Epithelial cell of esophagus (primary cell): ENCODE measurements around the gene NAP1L1.

Source experiments
- DNase-seq: peaks from one replicate; pipeline ENCODE4 v3.0.0; 2010; ENCODE audit warnings: low read depth
- H3K4me3 ChIP-seq: 2 replicates; pipeline ENCODE4 v1.5.1; 2011; ENCODE audit warnings: mild to moderate bottlenecking, low read length, control low read depth
- TF ChIP-seq, protein P1 (sequence below): IDR thresholded peaks from 2 replicates; pipeline ENCODE4 v1.5.1; 2011; ENCODE audit warnings: low read depth, mild to moderate bottlenecking, low read length, control low read depth, inconsistent platforms; ENCODE audit not compliant: insufficient read depth; ENCODE audit errors: missing control alignments

The NAP1L1 gene

GRCh38 chr12:76101739-76102385, 17.4 kb upstream of the NAP1L1 start:
- H3K4me3 ChIP-seq = no peak overlapping the region
- TF ChIP-seq, protein P1, sequence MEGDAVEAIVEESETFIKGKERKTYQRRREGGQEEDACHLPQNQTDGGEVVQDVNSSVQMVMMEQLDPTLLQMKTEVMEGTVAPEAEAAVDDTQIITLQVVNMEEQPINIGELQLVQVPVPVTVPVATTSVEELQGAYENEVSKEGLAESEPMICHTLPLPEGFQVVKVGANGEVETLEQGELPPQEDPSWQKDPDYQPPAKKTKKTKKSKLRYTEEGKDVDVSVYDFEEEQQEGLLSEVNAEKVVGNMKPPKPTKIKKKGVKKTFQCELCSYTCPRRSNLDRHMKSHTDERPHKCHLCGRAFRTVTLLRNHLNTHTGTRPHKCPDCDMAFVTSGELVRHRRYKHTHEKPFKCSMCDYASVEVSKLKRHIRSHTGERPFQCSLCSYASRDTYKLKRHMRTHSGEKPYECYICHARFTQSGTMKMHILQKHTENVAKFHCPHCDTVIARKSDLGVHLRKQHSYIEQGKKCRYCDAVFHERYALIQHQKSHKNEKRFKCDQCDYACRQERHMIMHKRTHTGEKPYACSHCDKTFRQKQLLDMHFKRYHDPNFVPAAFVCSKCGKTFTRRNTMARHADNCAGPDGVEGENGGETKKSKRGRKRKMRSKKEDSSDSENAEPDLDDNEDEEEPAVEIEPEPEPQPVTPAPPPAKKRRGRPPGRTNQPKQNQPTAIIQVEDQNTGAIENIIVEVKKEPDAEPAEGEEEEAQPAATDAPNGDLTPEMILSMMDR = no peak
- no peak for DNase-seq

DNA sequence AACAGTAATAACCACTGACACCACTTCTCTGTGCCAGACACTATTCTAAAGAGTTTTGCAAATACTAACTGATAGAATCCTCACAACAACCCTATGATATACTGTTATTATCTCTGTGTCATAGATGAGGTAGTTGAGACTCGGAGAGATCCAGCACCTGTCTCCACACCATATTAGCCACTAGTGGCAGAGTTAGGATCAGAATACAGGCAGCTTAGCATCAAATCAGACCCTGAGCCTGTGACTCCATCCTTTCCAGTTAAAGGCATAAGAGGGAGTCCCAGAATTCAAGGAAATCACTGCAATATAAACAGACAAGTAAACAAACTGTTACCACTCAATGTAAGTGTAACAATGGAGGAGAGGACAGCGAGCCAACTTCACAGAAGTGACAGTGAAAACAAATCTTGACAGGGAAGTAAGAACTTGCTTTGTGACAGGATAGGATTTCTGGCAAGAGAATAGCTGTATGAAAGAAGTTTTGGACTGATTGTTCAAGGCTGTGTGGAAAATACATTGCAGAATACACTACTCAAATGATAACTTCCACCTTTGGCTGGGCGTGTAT, 11.7 kb upstream of the NAP1L1 start:
- TF ChIP-seq, protein P1 = no peak
- H3K4me3 ChIP-seq = no peak overlapping the region
- DNase-seq = no peak

DNA sequence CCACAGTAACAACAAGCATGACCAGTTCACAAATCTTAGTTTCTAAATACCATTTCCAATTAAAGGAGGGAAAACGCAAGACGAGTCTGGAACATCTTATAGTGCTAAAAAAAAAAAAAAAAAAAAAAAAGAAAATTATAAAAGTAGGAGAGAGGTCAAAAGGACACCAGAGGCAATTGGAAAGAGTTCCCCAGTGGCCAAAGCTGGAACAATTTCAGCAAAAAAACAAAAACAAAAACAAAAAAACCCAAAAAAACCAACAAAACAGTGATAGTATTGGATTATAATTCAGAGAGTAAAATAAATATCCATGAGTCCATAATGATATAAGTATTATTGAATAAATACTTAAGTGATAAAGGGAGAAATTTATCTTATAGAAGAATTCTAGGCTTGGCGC, 10.3 kb upstream of the NAP1L1 start:
- no peak for DNase-seq
- no peak overlapping the region for H3K4me3 ChIP-seq
- TF ChIP-seq, protein P1 = peak; percentile 11

DNA sequence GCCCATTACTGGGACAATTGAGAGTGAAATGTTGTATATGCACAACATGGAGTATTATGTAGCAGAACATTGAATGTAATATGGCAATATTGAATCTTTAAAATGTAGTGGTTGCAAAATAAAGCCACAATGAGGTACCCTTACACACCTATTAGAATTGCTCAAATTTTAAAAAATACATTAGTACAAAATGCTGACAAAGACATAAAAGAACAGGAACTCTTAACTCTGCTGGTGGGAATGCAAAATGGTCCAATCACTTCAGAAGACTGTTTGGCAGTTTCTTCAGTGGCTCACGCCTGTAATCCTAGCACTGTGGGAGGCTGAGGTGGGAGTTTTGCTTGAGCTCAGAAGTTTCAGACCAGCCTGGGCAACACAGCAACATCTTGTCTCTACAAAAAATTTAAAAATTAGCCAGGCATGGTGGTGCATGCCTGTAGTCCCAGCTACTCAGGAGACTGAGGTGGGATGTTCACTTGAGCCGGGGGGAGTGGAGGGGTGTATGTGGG, 6.8 kb upstream of the NAP1L1 start:
- TF ChIP-seq, protein P1 = no peak
- no peak overlapping the region for H3K4me3 ChIP-seq
- DNase-seq = no peak

DNA sequence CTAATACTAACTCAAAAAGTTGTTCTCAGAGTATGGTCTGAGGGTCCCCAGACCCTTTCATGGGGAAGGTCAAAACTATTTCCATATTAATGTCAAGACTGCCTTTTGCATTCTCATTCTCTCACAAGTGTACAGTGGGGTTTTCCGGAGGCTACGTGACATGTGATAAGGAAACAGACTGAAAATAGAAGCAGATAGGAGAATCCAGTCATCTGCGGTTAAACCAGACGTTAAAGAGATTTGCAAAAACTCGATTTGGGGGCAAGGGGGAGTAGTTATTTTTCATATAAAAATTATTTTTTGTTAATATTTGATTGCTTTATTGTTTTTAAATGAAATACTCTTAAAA, 1.0 kb upstream of the NAP1L1 start:
- TF ChIP-seq, protein P1 = no peak
- H3K4me3 ChIP-seq = no peak overlapping the region
- peak; percentile 22 for DNase-seq

DNA sequence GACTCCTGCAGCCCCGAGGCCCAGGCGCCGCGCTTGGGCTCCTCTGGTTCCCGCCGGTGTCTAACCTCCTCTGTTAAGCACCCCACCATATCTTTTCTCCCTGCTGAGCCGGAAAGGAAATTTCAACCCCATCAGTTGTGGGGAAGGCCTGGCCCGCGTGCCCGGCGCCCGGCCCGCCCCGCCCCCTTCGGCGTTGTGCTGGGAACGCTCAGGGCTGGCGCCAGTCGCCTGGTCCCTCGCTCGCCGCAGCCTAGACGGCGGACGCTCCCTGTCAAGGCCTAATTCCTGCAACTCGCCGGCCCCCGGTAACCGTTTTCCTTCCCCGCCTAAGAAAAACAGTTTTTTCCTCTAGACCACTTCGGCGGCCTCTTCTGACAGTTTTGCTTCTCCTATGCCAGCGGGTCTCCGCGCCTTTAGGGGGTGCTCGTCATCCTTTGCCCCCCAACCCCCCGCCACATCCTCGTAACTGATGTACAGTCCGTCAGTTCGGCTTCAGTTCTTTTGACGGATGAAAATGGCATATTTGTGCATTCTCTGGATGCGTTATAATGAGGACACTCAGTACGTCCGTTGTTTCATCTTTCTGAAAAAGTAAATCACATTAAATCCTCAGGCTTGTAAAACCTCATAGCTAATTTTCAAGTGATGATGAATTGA, 506 bp upstream of the NAP1L1 start:
- DNase-seq = no peak
- TF ChIP-seq, protein P1 = peak; percentile 11
- H3K4me3 ChIP-seq = peak overlapping the region; percentile 74
